KOPT-K1 (cell line): ENCODE results near the gene PTPRE.

Experiments used
- H3K27ac ChIP-seq: fragments of 200-600 bp; sonication (generic); 2 replicates; pipeline ENCODE4 v1.5.1; 2016; ENCODE audit warnings: antibody characterized with exemption, mild to moderate bottlenecking, low read depth, low read length; ENCODE audit not compliant: poor library complexity, severe bottlenecking
- H3K36me3 ChIP-seq: fragments of 200-600 bp; sonication (generic); 2 replicates; pipeline ENCODE4 v1.5.1; 2017; ENCODE audit warnings: antibody characterized with exemption, mild to moderate bottlenecking, low read length, moderate library complexity; ENCODE audit not compliant: insufficient read depth
- H3K9me3 ChIP-seq: fragments of 200-600 bp; sonication (generic); 2 replicates; pipeline ENCODE4 v1.5.1; 2017; ENCODE audit warnings: antibody characterized with exemption, low read length, mild to moderate bottlenecking; ENCODE audit not compliant: insufficient read depth, poor library complexity, severe bottlenecking

PTPRE gene, protein sequence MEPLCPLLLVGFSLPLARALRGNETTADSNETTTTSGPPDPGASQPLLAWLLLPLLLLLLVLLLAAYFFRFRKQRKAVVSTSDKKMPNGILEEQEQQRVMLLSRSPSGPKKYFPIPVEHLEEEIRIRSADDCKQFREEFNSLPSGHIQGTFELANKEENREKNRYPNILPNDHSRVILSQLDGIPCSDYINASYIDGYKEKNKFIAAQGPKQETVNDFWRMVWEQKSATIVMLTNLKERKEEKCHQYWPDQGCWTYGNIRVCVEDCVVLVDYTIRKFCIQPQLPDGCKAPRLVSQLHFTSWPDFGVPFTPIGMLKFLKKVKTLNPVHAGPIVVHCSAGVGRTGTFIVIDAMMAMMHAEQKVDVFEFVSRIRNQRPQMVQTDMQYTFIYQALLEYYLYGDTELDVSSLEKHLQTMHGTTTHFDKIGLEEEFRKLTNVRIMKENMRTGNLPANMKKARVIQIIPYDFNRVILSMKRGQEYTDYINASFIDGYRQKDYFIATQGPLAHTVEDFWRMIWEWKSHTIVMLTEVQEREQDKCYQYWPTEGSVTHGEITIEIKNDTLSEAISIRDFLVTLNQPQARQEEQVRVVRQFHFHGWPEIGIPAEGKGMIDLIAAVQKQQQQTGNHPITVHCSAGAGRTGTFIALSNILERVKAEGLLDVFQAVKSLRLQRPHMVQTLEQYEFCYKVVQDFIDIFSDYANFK

DNA sequence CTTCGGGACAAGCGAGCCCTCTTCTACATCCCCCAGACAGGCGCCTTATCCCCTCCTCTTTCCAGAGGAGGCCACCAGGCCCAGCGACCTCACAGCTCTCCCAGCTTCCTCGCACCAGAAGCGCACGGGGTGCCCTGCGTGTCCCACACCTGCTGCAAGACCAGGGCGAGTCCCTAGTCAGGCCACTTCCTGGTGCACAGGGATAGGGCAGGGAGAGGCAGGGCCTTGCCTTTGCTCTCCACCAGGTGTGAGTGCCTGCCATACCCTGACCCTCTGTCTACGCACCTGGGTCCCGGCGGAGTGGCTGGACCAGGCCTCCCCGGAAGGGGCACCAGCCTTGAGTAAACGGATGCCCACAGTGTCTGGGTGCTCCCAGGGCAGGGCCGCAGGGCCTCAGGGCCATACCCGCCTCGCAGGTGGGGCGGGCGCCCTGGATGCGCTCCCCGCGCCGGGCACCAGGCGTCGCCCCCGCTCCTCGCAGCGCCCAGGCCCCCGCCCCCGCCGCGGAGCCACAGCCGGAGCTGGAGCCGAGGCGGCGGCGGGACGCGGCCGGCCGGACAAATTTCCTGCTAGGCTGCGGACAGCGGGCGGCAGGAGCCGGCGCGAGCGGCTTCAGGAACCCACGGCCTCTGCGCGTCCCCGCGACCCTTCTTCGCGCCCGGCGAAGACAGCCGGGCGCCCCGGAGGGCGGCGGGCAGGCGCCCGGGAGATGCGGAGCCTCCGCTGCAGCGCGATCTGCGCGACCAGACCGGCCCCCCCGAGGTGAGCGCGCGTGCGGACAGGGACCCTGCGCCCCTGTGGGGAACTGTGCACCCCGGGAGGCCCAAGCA lies at the start of gene PTPRE:
TSS of gene PTPRE (plus strand) at position 556 of the 830 bp plus-strand sequence. CDS start 133,779 bp downstream, outside the sequence.
- Histone ChIP-seq H3K27ac (no peak within 1 kb of the TSS), H3K9me3 (peaks cover 6% of the 10 kb centered on the region), H3K36me3 (no peaks in the 10 kb centered on the region)

- no peak overlapping the region for H3K27ac ChIP-seq
- H3K9me3 ChIP-seq, result no peaks in the 10 kb centered on the region
- no peaks in the 10 kb centered on the region for H3K36me3 ChIP-seq
Measured at GRCh38 chr10:127860592-127860991, 46.3 kb upstream of the PTPRE start.

DNA sequence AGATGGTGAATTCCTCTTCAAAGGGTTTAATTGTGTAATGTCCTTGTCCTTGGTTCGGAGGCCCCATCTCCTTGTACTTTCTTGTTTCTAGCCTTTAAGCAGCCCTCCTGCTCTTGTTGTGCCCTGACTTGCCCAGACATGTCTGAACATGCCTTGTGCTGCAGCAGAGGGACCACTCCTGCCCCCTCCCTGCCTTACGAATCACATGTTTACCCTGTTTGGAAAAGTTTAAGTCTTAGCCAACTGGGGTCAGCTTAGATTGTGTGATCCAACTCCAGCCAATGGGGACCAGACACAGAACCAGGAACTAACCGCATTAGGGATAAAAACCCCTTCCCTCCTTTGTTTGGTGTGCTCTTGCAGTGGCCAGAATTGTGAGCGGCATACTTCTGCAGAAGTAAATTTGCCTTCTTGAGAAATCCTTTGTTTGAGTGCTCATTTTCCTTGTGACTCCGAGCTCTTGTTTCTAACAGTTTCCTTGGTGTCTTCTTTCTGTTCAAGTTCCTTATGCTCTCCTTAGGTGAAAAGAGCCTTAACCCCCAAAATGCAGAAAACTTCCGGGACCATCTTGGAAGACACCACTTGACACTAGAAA lies 43.6 kb upstream of the PTPRE start:
- Histone ChIP-seq H3K9me3 (no peaks in the 10 kb centered on the region), H3K27ac (no peak overlapping the region), H3K36me3 (no peaks in the 10 kb centered on the region)

DNA sequence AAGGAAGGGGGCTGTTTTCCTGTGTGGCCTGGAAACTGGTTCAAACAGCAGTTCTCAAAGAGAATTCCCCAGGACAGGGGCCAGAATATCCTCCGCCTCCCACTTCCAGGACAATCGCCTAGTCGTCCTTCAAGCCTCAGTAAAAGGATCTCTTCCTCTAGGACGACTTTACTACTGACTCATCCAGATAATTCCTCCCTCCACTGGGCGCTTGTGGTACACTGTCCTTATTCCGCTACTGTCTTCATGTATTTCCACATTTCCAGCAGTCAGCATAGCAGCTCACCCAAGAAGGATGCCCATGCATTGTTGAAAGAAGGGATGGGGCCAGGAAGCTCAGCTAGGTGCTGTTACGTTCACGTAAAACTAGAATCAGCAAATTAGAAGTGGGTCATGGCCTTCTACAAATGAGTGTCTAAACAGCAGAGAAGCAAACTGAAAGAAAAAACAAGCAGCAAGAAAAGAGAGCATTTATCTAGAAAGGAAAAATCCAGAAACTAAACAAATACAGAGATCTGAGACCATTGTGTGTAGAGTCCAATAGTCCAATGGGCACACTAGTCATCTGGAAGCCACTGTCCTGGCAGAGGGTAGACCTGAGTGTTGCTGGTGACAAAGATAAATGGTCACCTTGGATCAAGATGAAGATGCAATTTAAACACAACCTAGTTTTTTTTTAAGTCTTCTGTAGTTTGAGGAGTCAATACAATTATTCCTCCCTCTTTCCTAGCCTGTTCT lies 40.5 kb upstream of the PTPRE start:
- Histone ChIP-seq H3K36me3 (no peaks in the 10 kb centered on the region), H3K27ac (no peak overlapping the region), H3K9me3 (no peaks in the 10 kb centered on the region)

DNA sequence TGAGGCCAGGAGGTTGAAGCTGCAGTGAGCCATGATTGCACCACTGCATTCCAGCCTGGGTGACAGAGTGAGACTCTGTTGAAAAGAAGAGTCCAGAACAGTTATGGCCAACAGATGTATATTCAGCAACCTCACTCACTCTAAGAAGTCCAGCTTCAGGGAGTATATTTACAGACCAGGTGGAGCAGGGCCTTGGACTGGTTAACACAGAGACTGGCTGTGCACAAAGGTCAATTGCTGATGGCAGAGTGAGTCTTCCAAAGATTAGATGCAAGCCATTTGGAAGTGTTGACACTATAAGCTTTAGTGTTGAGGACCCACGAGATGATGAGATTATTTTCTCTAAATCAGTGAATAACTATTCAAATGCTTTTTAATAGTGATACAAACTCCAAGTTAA lies 39.1 kb upstream of the PTPRE start:
- Histone ChIP-seq H3K36me3 (no peaks in the 10 kb centered on the region), H3K9me3 (no peaks in the 10 kb centered on the region), H3K27ac (no peak overlapping the region)

DNA sequence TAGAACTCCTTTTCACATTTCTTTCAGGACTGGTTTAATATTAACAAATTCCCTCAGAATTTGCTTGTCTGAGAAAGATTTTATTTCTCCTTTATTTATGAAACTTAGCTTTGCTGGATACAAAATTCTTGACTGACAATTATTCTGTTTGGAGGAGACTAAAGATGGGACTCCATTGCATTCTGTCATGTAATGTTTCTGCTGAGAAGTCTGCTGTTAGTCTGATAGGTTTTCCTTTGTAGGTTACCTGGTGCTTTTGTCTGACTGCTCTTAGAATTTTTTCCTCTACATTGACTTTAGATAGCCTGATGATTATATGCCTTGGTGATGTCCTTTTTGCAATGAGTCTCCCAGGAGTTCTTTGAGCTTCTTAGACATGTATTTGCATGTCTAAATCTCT lies 37.6 kb upstream of the PTPRE start:
- Histone ChIP-seq H3K9me3 (no peaks in the 10 kb centered on the region), H3K36me3 (no peaks in the 10 kb centered on the region), H3K27ac (no peak overlapping the region)

DNA sequence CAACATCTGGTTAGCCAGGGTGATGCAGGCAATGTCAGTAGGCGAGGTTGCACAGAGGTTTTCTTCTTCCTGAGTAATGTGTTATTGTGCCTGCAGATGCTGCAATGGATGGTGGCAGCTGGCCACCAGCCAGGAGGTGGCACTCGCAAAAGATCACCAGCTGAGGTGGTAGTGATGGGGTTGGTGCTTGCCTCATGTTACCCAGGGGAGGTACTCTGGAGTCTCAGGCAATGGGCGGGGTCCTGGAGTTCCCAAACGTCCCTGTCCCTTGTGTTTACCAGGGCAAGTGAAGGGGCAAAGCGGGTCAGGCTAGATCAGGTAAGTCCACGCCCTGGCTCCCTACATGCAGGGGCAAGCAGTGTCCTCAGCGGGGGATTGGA lies 35.3 kb upstream of the PTPRE start:
- Histone ChIP-seq H3K36me3 (no peaks in the 10 kb centered on the region), H3K9me3 (no peaks in the 10 kb centered on the region), H3K27ac (no peak overlapping the region)

GRCh38 chr10:127872011-127872761 lies 34.7 kb upstream of the PTPRE start:
- no peaks in the 10 kb centered on the region for H3K36me3 ChIP-seq
- H3K27ac ChIP-seq, result no peak overlapping the region
- H3K9me3 ChIP-seq, result no peaks in the 10 kb centered on the region

DNA sequence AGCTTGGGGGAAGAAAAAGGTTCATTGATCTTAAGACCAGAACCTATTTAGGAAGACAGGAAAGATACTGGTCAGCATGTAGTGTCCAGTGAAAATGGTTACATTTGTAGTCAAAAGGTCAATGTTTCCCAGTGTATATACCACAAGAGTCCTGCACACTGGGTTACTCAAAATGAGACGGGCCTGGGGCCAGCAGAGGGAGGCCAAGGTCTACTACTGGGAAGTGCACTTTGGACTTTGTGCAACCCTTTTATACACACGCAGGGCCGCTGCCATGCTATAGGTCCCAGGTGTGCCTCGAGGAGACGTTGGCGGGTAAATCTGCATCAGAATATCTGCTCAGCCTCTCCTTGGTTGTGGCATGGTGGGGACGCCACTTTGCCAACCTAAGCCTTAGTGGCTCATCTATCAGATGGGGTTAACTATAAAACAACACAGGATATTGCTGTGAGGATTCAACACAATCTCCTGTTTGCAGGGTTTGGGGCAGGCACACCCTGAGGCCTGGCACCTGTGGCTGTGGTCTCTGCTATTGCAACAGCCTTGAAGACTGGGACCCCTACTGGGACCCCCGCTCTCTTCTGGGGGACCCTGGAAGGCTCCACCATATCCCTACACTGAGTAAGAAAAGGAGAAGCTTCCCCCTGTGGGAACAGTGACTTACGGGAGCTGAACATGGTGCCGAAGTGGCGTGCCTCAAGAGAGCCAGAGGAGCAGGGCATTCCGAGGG lies 33.9 kb upstream of the PTPRE start:
- H3K27ac ChIP-seq, result no peak overlapping the region
- H3K9me3 ChIP-seq, result no peaks in the 10 kb centered on the region
- no peaks in the 10 kb centered on the region for H3K36me3 ChIP-seq

- no peaks in the 10 kb centered on the region for H3K9me3 ChIP-seq
Measured at GRCh38 chr10:127873901-127874470, 32.9 kb upstream of the PTPRE start.

DNA sequence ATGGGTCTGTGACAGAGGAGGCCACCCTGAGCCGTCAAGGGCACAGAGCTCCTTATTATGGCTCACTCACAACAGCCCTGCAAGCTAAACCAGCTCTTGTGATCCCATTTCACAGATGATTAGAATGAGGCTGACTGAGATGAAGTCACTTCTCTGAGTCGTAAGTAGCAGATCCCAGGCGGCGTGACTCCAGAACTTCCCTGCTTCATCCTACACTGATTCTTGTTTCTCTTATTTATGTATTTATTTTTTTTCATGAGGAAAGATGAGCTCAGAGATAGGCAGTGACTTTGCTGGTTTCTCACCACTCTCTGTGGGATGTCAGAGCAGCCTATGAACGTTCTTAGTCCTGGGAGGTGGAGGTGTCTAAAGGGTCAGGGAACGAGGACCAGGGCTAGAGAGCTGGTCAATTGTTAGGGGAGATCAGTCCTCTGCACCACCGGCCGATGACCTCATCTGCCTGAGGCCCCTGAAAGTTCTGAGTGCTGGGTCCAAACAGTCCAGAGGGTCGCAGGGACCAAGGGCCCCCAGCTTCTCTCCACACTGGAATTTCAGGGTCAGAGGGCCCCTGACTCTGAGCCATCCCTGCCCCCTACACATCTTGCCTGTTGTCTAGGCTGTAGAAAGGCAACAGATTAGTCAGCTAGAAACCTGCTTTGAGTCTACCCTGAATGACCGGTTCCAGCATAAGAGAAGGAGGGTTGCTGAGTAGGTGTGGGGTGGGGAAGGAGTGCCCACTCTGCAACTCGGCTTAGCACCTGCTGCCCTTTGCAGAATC lies 32.0 kb upstream of the PTPRE start:
- Histone ChIP-seq H3K9me3 (no peaks in the 10 kb centered on the region), H3K27ac (no peak overlapping the region), H3K36me3 (no peaks in the 10 kb centered on the region)

More at GRCh38 chr10:127873901-127874470, 32.9 kb upstream of the PTPRE start:
- Histone ChIP-seq H3K36me3 (no peaks in the 10 kb centered on the region), H3K27ac (no peak overlapping the region)

DNA sequence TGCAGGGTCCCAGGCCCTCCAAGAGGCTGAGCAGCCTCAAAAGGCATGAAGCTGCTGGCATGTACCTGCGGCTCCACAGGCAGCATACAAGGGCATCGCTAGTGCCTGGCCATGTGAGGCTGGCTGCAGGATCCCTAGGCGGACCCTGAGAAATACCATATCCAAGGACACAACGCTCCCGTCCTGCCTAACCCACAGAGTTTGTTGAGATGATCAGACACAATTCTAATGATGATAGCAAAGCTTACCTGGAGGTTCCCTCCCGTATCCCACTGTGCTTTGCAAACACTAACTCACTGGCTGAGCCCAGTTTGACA lies 31.5 kb upstream of the PTPRE start:
- H3K27ac ChIP-seq, result no peak overlapping the region
- H3K9me3 ChIP-seq, result no peaks in the 10 kb centered on the region

More for the DNA sequence above, 31.5 kb upstream of the PTPRE start:
- H3K36me3 ChIP-seq, result no peaks in the 10 kb centered on the region
